ENCODE measurements around the gene RCOR1.
A peak's percentile ranks its signal among the peaks of the same experiment; 100 is the strongest.
"Not testable (repeated sequence)": the region's sequence is repeated elsewhere in the genome, so short reads cannot be mapped to it uniquely, and the experiment has no call there.

The RCOR1 gene

DNA sequence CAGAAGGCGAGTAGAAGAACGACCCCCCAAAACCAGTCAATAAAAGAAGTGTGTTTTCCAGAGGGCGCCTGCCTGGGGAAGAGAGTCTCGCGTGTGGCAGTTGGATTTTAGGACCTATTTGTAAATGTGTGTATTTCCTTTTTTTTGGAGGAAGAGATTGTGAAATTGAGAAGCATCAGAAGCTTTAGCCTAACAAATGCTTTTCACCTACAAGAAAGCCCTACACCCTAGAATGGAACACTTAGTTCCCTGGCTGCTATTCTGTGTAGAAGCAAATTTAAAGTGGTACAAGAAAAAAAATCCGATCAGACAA, 1.3 kb downstream of the RCOR1 start:
- no peak for DNase-seq

DNA sequence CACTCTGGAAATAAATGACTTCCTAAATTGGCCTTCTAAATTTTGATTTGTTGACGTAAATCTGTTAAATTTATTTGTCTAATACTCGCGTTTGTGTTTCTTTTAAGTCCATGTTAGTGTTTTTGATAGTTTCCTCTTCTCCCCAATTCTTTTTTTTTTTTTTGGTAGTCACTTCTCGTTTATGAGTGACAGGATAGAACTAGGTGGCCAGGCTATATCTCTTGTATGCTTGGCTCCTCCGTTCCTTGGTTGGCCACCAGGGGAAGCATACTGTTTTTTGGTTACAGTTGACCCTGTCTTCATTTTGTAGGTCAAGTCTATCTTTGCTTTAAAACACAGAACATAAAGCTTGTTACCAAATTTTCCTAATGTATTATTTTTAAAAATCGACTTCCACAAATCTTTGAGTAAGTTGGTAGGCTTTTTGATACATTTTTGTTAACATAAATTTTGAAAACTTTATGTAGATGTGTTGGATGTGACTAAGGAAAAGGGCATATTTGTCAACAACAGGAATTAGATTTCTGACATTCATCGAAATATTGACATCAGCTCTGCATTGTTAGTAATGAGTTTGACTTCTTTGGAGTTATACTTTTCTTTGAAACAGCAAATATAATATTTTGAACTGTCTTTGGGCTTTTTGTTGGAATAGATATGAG, 2.2 kb downstream of the RCOR1 start:
- DNase-seq = peak; percentile 81

- no peak for DNase-seq
Observed at GRCh38 chr14:102601378-102601925, 9.0 kb downstream of the RCOR1 start.

DNA sequence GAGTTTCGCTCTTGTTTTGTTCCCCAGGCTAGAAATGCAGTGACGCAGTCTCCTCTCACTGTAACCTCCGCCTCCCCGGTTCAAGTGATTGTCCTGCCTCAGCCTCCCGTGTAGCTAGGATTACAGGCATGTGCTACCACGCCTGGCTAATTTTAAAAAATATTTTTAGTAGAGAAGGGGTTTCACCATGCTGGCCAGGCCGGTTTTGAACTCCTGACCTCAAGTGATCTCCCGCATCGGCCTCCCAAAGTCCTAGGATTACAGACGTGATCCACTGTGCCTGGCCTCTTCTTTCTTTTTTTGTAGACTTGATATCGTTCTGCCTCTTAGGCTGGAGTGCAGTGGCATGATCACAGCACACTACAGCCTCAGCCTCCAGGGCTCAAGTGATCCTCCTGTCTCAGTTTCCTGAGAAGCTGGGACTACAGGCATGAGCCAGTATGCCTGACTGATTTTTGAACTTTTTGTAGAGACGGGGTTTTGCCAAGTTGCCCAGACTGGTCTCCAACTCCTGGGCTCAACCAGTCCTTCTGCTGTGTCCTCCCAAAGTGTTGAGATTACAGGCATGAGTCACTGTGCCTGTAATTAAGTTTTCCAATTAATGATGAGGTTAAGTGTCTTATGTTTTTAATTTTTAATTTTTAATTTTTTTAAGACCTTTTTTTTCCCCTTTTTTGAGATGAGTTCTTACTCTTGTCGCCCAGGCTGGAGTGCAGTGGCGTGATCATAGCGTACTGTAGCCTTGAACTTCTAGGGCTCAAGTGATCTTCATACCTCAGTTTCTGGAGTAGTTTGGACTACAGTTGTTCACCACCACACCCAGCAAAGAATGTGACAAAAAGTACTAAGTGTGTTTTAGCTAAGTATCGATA, 10.2 kb downstream of the RCOR1 start:
- DNase-seq = no peak

GRCh38 chr14:102603293-102603907, 11.0 kb downstream of the RCOR1 start:
- no peak for DNase-seq

- no peak for DNase-seq
Observed at GRCh38 chr14:102604183-102604582, 11.7 kb downstream of the RCOR1 start.

DNA sequence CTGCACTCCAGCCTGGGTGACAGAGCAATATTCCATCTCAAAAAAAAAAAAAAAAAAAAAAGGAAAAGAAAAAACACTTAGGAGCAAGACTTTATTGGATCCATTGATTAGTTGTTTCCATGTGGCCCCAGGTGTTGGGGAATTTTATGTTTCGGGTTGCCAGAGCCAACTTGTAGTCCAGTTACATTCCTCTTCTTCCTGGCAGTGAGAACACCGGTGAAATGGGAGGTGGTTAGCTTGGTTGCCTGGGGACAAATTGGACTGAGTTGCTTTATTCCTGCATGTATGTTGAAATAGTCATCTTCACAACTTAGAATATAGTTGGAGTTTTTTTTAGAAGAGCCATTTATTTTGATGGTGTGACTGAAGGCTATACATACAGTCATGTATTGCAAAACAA, 12.6 kb downstream of the RCOR1 start:
- DNase-seq = no peak

DNA sequence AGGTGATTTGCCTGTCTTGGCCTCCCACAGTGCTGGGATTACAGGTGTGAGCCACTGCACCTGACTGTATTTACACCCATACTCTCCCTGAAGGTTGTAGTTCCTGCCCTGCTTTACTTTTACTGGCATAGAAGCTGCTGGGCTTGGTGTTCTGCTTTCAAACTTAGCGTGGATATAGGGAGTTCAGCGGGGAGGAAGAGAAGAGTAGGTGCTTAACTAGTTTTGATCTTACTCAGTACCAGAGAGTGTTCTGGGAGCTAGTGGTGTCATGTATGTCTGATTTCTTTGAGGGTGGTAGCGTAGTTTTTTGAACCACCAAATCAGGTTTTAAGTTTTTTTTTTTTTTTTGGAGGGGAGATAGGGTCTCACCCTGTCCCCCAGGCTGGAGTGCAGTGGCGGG, 13.8 kb downstream of the RCOR1 start:
- no peak for DNase-seq

GRCh38 chr14:102608064-102608446, 15.6 kb downstream of the RCOR1 start:
- DNase-seq = no peak

DNA sequence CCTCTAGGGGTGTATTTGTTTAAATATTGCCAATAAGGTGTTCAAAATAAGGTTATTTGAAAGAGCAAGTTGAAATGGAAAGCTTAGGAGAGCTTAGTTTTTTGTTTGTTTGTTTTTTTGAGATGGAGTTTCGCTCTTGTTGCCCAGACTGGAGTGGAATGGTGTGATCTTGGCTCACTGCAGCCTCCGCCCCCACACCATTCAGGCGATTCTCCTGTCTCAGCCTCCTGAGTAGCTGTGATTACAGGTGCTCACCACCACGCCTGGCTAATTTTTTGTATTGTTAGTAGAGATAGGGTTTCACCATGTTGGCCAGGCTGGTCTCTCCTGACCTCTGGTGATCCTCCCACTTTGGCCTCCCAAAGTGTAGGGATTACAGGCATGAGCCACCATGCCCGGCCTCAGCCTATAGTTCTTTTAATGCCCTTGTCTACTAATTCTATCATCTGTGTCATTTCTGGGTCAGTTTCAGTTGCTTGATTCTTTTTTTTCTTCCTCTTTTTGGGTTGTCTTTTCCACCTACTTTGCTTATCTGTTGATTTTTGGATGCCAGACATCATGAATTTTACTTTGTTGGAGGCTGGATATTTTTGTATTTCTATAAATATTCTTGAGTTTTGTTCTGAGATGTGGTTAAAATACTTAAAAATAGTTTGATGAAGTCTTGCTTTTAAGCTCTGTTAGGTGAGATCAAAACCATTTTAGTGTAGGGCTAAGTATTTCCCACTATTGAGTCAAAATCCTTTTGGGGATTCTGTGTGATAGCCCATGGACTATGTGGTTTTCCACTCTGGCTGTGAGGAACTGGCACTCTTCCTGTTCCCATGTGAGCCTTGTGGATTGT, 18.7 kb downstream of the RCOR1 start:
- peak; percentile 8 for DNase-seq

GRCh38 chr14:102616318-102616717, 23.9 kb downstream of the RCOR1 start:
- no peak for DNase-seq

DNA sequence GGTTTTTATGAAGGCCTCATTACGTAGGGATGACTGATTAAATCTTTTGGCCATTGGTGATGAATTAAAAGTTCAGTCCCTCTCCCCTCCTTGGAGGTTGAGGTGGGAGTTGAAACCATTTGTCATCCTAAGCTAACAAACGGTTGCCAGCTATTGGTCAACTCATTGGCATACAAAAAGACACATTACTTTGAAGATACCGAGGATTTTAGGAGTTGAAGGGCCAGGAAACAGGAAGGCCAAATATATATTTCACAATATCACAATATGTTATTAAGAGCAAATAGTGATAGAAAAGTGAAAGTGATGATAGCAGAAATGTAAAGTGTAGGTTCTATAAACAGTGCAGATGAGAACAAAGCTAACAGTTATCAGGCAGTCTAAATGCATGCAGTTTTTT, 24.4 kb downstream of the RCOR1 start:
- DNase-seq = no peak

DNA sequence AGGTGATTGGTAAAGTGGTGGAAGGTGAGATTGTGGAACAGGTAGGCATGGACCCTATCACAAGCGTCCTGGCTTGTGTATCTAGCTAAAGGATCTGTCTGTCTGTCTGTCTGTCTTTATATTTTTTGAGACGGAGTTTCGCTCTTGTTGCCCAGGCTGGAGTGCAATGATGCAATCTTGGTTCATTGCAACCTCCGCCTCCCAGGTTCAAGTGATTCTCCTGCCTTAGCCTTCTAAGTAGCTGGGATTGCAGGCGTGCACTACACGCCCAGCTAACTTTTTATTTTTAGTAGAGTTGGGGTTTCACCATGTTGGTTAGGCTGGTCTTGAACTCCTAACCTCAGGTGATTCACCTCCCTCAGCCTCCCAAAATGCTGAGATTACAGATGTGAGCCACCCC, 26.6 kb downstream of the RCOR1 start:
- not testable (repeated sequence) for DNase-seq

DNA sequence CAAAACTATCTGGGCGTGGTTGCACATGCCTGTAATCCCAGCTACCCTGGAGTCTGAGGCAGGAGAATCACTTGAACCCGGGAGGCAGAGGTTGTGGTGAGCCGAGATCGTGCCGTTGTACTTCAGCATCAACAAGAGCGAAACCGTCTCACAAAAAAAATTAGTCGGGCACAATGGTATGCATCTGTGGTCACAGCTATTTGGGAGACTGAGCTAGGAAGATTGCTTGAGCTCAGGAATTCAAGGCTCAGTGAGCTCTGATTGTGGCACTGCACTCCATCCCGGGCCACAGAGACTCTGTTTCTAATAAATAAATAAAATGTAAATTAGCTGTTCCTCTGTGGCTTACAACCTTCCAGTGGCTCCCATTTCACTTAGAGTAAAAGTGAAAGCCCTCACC, 28.0 kb downstream of the RCOR1 start:
- no peak for DNase-seq

- no peak for DNase-seq
Observed at GRCh38 chr14:102622262-102622885, 29.9 kb downstream of the RCOR1 start.

GRCh38 chr14:102624666-102625065, 32.2 kb downstream of the RCOR1 start:
- no peak for DNase-seq

DNA sequence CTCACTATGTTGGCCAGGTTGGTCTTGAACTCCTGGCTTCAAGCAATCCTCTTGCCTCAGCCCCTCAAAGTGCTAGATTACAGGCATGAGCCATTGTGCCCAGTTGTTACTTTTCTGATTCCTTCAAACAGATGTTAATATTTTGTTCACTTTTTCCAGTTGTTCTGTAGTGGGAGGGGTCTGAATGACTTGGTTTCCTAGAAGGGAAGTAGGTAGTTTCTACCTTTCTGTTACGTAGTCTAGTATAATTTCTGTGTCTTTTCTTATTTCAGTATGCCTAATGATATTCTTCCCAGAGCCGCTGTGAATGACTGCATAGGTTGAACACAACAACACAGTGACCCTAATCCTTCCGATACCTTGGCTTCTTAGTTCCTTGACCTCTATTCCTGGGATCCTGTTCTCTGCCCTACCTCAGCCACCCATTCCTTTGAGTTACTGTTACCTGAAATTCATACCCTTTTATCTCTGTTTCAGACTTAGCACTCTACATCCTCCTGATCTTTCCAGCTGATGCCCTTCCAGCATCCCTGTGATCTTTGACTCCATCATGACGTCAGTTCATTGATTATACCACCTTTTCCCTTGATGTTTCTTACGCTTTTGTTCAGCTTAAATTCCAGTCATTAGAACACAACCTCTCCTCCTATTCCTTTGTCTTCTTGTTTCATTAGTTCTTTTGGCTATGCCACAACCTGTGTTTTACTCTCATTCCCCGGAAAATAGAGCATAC, 33.3 kb downstream of the RCOR1 start:
- no peak for DNase-seq

GRCh38 chr14:102626530-102626929, 34.1 kb downstream of the RCOR1 start:
- no peak for DNase-seq

DNA sequence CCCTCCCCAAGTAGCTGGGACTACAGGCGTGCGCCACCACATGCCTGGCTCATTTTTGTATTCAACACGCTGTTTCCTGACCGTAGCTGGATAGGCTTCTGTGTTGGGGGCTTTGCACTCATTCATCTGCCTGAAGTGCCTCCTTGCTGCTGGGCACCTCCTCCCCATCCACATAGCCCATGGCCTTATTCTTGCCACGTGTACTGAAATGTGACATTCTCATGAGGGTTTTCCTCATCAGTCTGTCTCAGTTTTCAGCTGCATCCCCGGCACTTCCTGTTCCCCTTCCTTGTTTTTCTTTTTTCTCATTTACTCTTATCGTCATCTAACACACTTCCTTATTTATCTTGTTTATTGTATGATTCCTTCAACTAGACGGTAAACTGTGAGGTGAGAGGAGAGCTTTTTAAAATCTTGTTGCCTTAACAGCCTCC, 36.6 kb downstream of the RCOR1 start:
- no peak for DNase-seq

GRCh38 chr14:102629808-102630350, 37.4 kb downstream of the RCOR1 start:
- no peak for DNase-seq

GRCh38 chr14:102630405-102630804, 38.0 kb downstream of the RCOR1 start:
- no peak for DNase-seq

All from RPMI8226 (cell line).